GM12878 (cell line): ENCODE results near the gene WSCD2. TPM values are rescaled to one million over a fixed set of nuclear protein-coding genes. Genes with fewer than 3 reads are reported as not detected.

Source experiments
- ATAC-seq: fragments of 200-7000 bp; cut with Tn5 transposase; 3 replicates; pipeline ENCODE4 v1.9.1; 2020; ENCODE audit warnings: mild to moderate bottlenecking, moderate library complexity
- BruUV-seq: library from RNA; stranded (reverse); fragments of 400-500 nt; replicated peaks from 2 replicates; lab custom pipeline; 2021; lab: Mats Ljungman, UMichigan
- CTCF ChIA-PET: fragments of 300-600 bp; sonication (Branson Sonifier 250); formaldehyde crosslinking; extraction: SDS; loops from one replicate; lab custom pipeline; 2021; ENCODE audit warnings: inconsistent platforms; lab: Yijun Ruan, JAX
- POLR2A ChIA-PET: fragments of 350-600 bp; formaldehyde crosslinking; extraction: SDS; loops from one replicate; lab custom pipeline; 2021; ENCODE audit warnings: inconsistent platforms; lab: Charles Lee
- RAD21 ChIA-PET: fragments of 300-600 bp; sonication (Branson Sonifier 250); formaldehyde crosslinking; loops from one replicate; lab custom pipeline; 2023; ENCODE audit warnings: antibody characterized with exemption; ENCODE audit not compliant: unreplicated experiment; lab: Charles Lee
- SMC1A ChIA-PET: fragments of 300-600 bp; sonication (Branson Sonifier 250); formaldehyde crosslinking; loops from one replicate; lab custom pipeline; 2023; ENCODE audit not compliant: unreplicated experiment, uncharacterized antibody; lab: Charles Lee
- DNase-seq: peaks from one replicate; pipeline ENCODE4 v3.0.0-alpha.2; 2011; ENCODE audit warnings: low read depth, low spot score
- FAIRE-seq: peaks from 3 replicates; lab custom pipeline; 2011; peaks lifted over from hg19 to GRCh38; lab: Jason Lieb, UNC
- H2AFZ ChIP-seq: 2 replicates; pipeline ENCODE4 v1.6.0; 2011; ENCODE audit warnings: low read depth, low read length, control low read depth; ENCODE audit not compliant: control insufficient read depth
- H3K27ac ChIP-seq: 2 replicates; pipeline ENCODE4 v1.5.1; 2011; ENCODE audit warnings: control low read depth; ENCODE audit not compliant: control insufficient read depth, insufficient read depth
- H3K27me3 ChIP-seq, 2 experiments: replicated peaks in 1 of 2; 2 replicates each; pipeline versions ENCODE4 v1.6.0 to v1.6.1; 2011; ENCODE audit warnings: low read length in 1 of 2; ENCODE audit not compliant: control insufficient read depth in 2 of 2, insufficient read depth in 2 of 2
- H3K36me3 ChIP-seq, 2 experiments: 2 replicates each; pipeline ENCODE4 v1.5.1; 2011; ENCODE audit warnings: low read length in 1 of 2; ENCODE audit not compliant: control insufficient read depth in 2 of 2, insufficient read depth in 2 of 2
- H3K4me1 ChIP-seq: 2 replicates; pipeline ENCODE4 v1.6.1; 2011; ENCODE audit warnings: mild to moderate bottlenecking, low read length, moderate library complexity, mixed read lengths; ENCODE audit not compliant: control insufficient read depth, insufficient read depth
- H3K4me2 ChIP-seq: 2 replicates; pipeline ENCODE4 v1.6.0; 2011; ENCODE audit warnings: control low read depth; ENCODE audit not compliant: control insufficient read depth, insufficient read depth
- H3K4me3 ChIP-seq: fragments of 200-600 bp; sonication (generic); 2 replicates; pipeline ENCODE4 v1.5.1; 2016
- H3K79me2 ChIP-seq: 2 replicates; pipeline ENCODE4 v1.6.0; 2011; ENCODE audit warnings: low read length; ENCODE audit not compliant: control insufficient read depth, insufficient read depth
- H3K9ac ChIP-seq: 2 replicates; pipeline ENCODE4 v1.8.0; 2011; ENCODE audit warnings: low read length, control low read depth, mixed read lengths; ENCODE audit not compliant: control insufficient read depth, insufficient read depth
- H3K9me3 ChIP-seq: replicated peaks from 3 replicates; pipeline ENCODE4 v1.5.1; 2011; ENCODE audit warnings: mild to moderate bottlenecking, low read length; ENCODE audit not compliant: control insufficient read depth, insufficient read depth
- H4K20me1 ChIP-seq: 2 replicates; pipeline ENCODE4 v1.6.0; 2011; ENCODE audit not compliant: control insufficient read depth, insufficient read depth
- CEBPB ChIP-seq, 2 experiments: fragments of 150-350 bp in 1 of 2; IDR thresholded peaks; 2 replicates each; pipeline ENCODE4 v1.6.1; 2012 to 2014; ENCODE audit warnings: low read depth in 2 of 2, low read length in 2 of 2, borderline replicate concordance in 1 of 2, inconsistent platforms in 1 of 2
- ESRRA ChIP-seq: IDR thresholded peaks from 2 replicates; pipeline ENCODE4 v1.6.1; 2012; ENCODE audit warnings: mild to moderate bottlenecking, low read length, improper control_type of control experiment
- HCFC1 ChIP-seq: fragments of 150-350 bp; IDR thresholded peaks from 2 replicates; pipeline ENCODE4 v1.6.1; 2014; ENCODE audit warnings: low read length
- JUND ChIP-seq: IDR thresholded peaks from 2 replicates; pipeline ENCODE4 v1.6.1; 2012; ENCODE audit warnings: low read depth, mild to moderate bottlenecking, low read length, improper control_type of control experiment, moderate library complexity
- MLLT1 ChIP-seq: fragments of 450-650 bp; IDR thresholded peaks from 2 replicates; pipeline ENCODE4 v1.6.1; 2016; ENCODE audit warnings: mild to moderate bottlenecking
- NKRF ChIP-seq: fragments of 450-650 bp; conservative IDR thresholded peaks from 2 replicates; pipeline ENCODE4 v1.6.1; 2017; ENCODE audit warnings: mild to moderate bottlenecking, moderate library complexity
- NR2F1 ChIP-seq: fragments of 450-650 bp; conservative IDR thresholded peaks from 2 replicates; pipeline ENCODE4 v1.6.1; 2017; ENCODE audit warnings: mild to moderate bottlenecking
- RAD51 ChIP-seq: fragments of 450-650 bp; IDR thresholded peaks from 2 replicates; pipeline ENCODE4 v1.6.1; 2016; ENCODE audit warnings: moderate library complexity, mild to moderate bottlenecking, inconsistent platforms
- SMAD5 ChIP-seq: IDR thresholded peaks from 2 replicates; pipeline ENCODE4 v1.6.1; 2016; ENCODE audit warnings: antibody characterized with exemption, low read depth
- SMARCA5 ChIP-seq: fragments of 450-650 bp; IDR thresholded peaks from 2 replicates; pipeline ENCODE4 v1.6.1; 2017; ENCODE audit warnings: mild to moderate bottlenecking
- SREBF2 ChIP-seq: IDR thresholded peaks from 2 replicates; pipeline ENCODE4 v1.6.1; 2012; ENCODE audit warnings: mild to moderate bottlenecking, low read length
- WGBS: methylation state at CpG from one replicate; pipeline ENCODE4 v1.1.6; 2016; ENCODE audit warnings: low lambda C conversion rate; ENCODE audit not compliant: insufficient replicate concordance, insufficient coverage; ENCODE audit errors: missing lambda C conversion rate; 5-methylcytosine and 5-hydroxymethylcytosine counted together
- in situ Hi-C: fragments of 300-500 bp; cut with MboI; formaldehyde crosslinking; loops from 9 replicates; pipeline ENCODE4 v1.14.3; 2018; ENCODE audit warnings: mixed read lengths
- intact Hi-C: fragments of 100-400 bp; cut with micrococcal nuclease; formaldehyde crosslinking; loops from one replicate; pipeline ENCODE4 v1.14.2; 2022; ENCODE audit not compliant: unreplicated experiment
- polyA plus RNA-seq, 11 experiments: library from polyadenylated mRNA; depleted of rRNA in 4 of 11; unstranded in 6 of 11; stranded (reverse) in 5 of 11; fragments of >200 nt; fragmentation: Nextera tagmentation in 4 of 11; fragmentation: Illumina TruSeq in 1 of 11; extraction: Ambion mirVana in 4 of 11; extraction: Trizol in 1 of 11; gene quantifications; 1 replicate in 1 of 11; 2 replicates in 10 of 11; pipeline versions ENCODE4 v1.2.1 to v1.2.3, GENCODE V29; 2011 to 2016; ENCODE audit warnings: inconsistent platforms in 2 of 11, missing spikeins in 2 of 11, low read depth in 1 of 11
- total RNA-seq, 4 experiments: library from RNA; depleted of rRNA in 3 of 4; stranded (reverse); fragments of >200 nt in 3 of 4; fragmentation: Illumina TruSeq in 1 of 4; extraction: Trizol in 1 of 4; gene quantifications; 2 replicates each; pipeline versions ENCODE4 v1.2.1 to v1.2.3, GENCODE V29; 2013 to 2021

Gene WSCD2
- total and polyA plus RNA-seq, 10 of the 15 experiments (the other 5 are each of a cell fraction or from before 2014, with no cell fraction given) = 0.41 TPM; not detected in 9

- ChIA-PET CTCF (no interaction called here), SMC1A (no interaction called here), RAD21 (no interaction called here), POLR2A (no interaction called here)
- Histone ChIP-seq H3K36me3 (no peaks in the 10 kb centered on the region), H3K27ac (no peak overlapping the region), H3K4me2 (no peak overlapping the region), H3K4me3 (no peak overlapping the region), H3K27me3 (no peaks in the 10 kb centered on the region; a peak in 1 of 4 replicates), H3K9me3 (no peaks in the 10 kb centered on the region), H2AFZ (no peak overlapping the region), H3K4me1 (peaks cover 6% of the 10 kb centered on the region; the same call in 1 of the 2 replicates), H3K9ac (no peak overlapping the region), H3K79me2 (no peaks in the 10 kb centered on the region), H4K20me1 (no peaks in the 10 kb centered on the region)
- ATAC-seq = no peak
- no peak for DNase-seq
- no TSS peak for BruUV-seq
- intact Hi-C loops = no loop called here
- in situ Hi-C loops = no loop called here
- no peak for FAIRE-seq
- WGBS = 0% methylated on average over 2 of the region's 2 CpGs
- TF ChIP-seq SMAD5 (no peak), SMARCA5 (no peak), ESRRA (no peak), MLLT1 (no peak), HCFC1 (no peak), CEBPB (IDR thresholded peaks at IDR 0.05; ENCODE audit: borderline replicate concordance in 1 of 2, low read depth in 2 of 2, low read length in 2 of 2) (no peak), RAD51 (no peak), SREBF2 (no peak), JUND (no peak), NR2F1 (no peak), NKRF (no peak)
These were observed 6.4 kb upstream of the WSCD2 start for GRCh38 chr12:108122644-108123043.
